Adipocyte (in vitro differentiated cells): Measurements from ENCODE around the gene PARD3B.

ENCODE experiments used
- DNase-seq: peaks from one replicate; pipeline ENCODE4 v3.0.0-alpha.2; 2015; ENCODE audit warnings: low read depth
- H3K27me3 ChIP-seq: replicated peaks from 2 replicates; pipeline ENCODE4 v1.7.0; 2013; ENCODE audit warnings: mild to moderate bottlenecking, low read length, moderate library complexity; ENCODE audit not compliant: control insufficient read depth, insufficient read depth
- H3K36me3 ChIP-seq: 2 replicates; pipeline ENCODE4 v1.7.0; 2013; ENCODE audit warnings: low read length, mild to moderate bottlenecking, moderate library complexity; ENCODE audit not compliant: control insufficient read depth, insufficient read depth, severe bottlenecking
- H3K4me1 ChIP-seq: 2 replicates; pipeline ENCODE4 v1.7.0; 2013; ENCODE audit warnings: mild to moderate bottlenecking, low read length, moderate library complexity; ENCODE audit not compliant: control insufficient read depth, insufficient read depth
- H3K4me3 ChIP-seq: 2 replicates; pipeline ENCODE4 v1.7.0; 2013; ENCODE audit warnings: mild to moderate bottlenecking, low read length, moderate library complexity
- H3K9ac ChIP-seq: 2 replicates; pipeline ENCODE4 v1.7.0; 2013; ENCODE audit warnings: mild to moderate bottlenecking, low read length, moderate library complexity
- H3K9me3 ChIP-seq: 2 replicates; pipeline ENCODE4 v1.7.0; 2013; ENCODE audit warnings: mild to moderate bottlenecking, low read length, moderate library complexity; ENCODE audit not compliant: control insufficient read depth

The PARD3B gene

GRCh38 chr2:204571911-204572310 lies 26.6 kb downstream of the PARD3B start:
- Histone ChIP-seq H3K9ac (no peak overlapping the region), H3K4me3 (no peak overlapping the region), H3K9me3 (no peaks in the 10 kb centered on the region), H3K4me1 (peaks cover 20% of the 10 kb centered on the region), H3K27me3 (no peaks in the 10 kb centered on the region), H3K36me3 (no peaks in the 10 kb centered on the region)
- no peak for DNase-seq

- no peaks in the 10 kb centered on the region for H3K36me3 ChIP-seq
- H3K9ac ChIP-seq = no peak overlapping the region
- no peaks in the 10 kb centered on the region for H3K9me3 ChIP-seq
- H3K4me1 ChIP-seq = peaks cover 11% of the 10 kb centered on the region
- H3K4me3 ChIP-seq = no peak overlapping the region
- DNase-seq = no peak
- H3K27me3 ChIP-seq = no peaks in the 10 kb centered on the region
These were observed 27.9 kb downstream of the PARD3B start for GRCh38 chr2:204573221-204573620.

GRCh38 chr2:204574486-204574885 lies 29.2 kb downstream of the PARD3B start:
- peaks cover 3% of the 10 kb centered on the region for H3K4me1 ChIP-seq
- H3K36me3 ChIP-seq = no peaks in the 10 kb centered on the region
- H3K4me3 ChIP-seq = no peak overlapping the region
- no peak for DNase-seq
- no peaks in the 10 kb centered on the region for H3K9me3 ChIP-seq
- H3K27me3 ChIP-seq = no peaks in the 10 kb centered on the region
- no peak overlapping the region for H3K9ac ChIP-seq

GRCh38 chr2:204575463-204575862 lies 30.2 kb downstream of the PARD3B start:
- no peak for DNase-seq
- Histone ChIP-seq H3K4me1 (peaks cover 3% of the 10 kb centered on the region), H3K9me3 (no peaks in the 10 kb centered on the region), H3K36me3 (no peaks in the 10 kb centered on the region), H3K27me3 (no peaks in the 10 kb centered on the region), H3K9ac (no peak overlapping the region), H3K4me3 (no peak overlapping the region)

- no peak for DNase-seq
- no peak overlapping the region for H3K9ac ChIP-seq
These were observed 31.2 kb downstream of the PARD3B start for GRCh38 chr2:204576362-204576979.

GRCh38 chr2:204578928-204579598 lies 33.8 kb downstream of the PARD3B start:
- DNase-seq = no peak
- no peaks in the 10 kb centered on the region for H3K27me3 ChIP-seq
- H3K36me3 ChIP-seq = no peaks in the 10 kb centered on the region
- no peaks in the 10 kb centered on the region for H3K9me3 ChIP-seq
- no peak overlapping the region for H3K4me3 ChIP-seq
- peaks cover 3% of the 10 kb centered on the region for H3K4me1 ChIP-seq
- H3K9ac ChIP-seq = no peak overlapping the region

More at GRCh38 chr2:204576362-204576979, 31.2 kb downstream of the PARD3B start:
- Histone ChIP-seq H3K9me3 (no peaks in the 10 kb centered on the region), H3K36me3 (no peaks in the 10 kb centered on the region), H3K4me3 (no peak overlapping the region), H3K27me3 (no peaks in the 10 kb centered on the region), H3K4me1 (peaks cover 3% of the 10 kb centered on the region)

- Histone ChIP-seq H3K9me3 (no peaks in the 10 kb centered on the region), H3K36me3 (no peaks in the 10 kb centered on the region), H3K4me1 (no peaks in the 10 kb centered on the region), H3K27me3 (no peaks in the 10 kb centered on the region), H3K4me3 (no peak overlapping the region), H3K9ac (no peak overlapping the region)
- no peak for DNase-seq
These were observed 36.7 kb downstream of the PARD3B start for GRCh38 chr2:204581946-204582345.

GRCh38 chr2:204583773-204584172 lies 38.5 kb downstream of the PARD3B start:
- Histone ChIP-seq H3K36me3 (no peaks in the 10 kb centered on the region), H3K9me3 (no peaks in the 10 kb centered on the region), H3K4me3 (no peak overlapping the region), H3K4me1 (no peaks in the 10 kb centered on the region), H3K9ac (no peak overlapping the region), H3K27me3 (no peaks in the 10 kb centered on the region)
- no peak for DNase-seq

- no peaks in the 10 kb centered on the region for H3K4me1 ChIP-seq
- H3K9ac ChIP-seq = no peak overlapping the region
- H3K36me3 ChIP-seq = no peaks in the 10 kb centered on the region
- no peak for DNase-seq
- no peaks in the 10 kb centered on the region for H3K27me3 ChIP-seq
- H3K4me3 ChIP-seq = no peak overlapping the region
- no peaks in the 10 kb centered on the region for H3K9me3 ChIP-seq
These were observed 40.7 kb downstream of the PARD3B start for GRCh38 chr2:204585930-204586329.

GRCh38 chr2:204586444-204587180 lies 41.3 kb downstream of the PARD3B start:
- no peak overlapping the region for H3K9ac ChIP-seq
- DNase-seq = no peak
- H3K27me3 ChIP-seq = no peaks in the 10 kb centered on the region
- H3K4me1 ChIP-seq = no peaks in the 10 kb centered on the region
- no peaks in the 10 kb centered on the region for H3K9me3 ChIP-seq
- H3K4me3 ChIP-seq = no peak overlapping the region
- no peaks in the 10 kb centered on the region for H3K36me3 ChIP-seq

GRCh38 chr2:204590063-204590462 lies 44.8 kb downstream of the PARD3B start:
- Histone ChIP-seq H3K9me3 (no peaks in the 10 kb centered on the region), H3K4me3 (no peak overlapping the region), H3K27me3 (no peaks in the 10 kb centered on the region), H3K4me1 (no peaks in the 10 kb centered on the region), H3K36me3 (no peaks in the 10 kb centered on the region), H3K9ac (no peak overlapping the region)
- no peak for DNase-seq
